ENCODE data around the gene KLF11.

GRCh38 chr2:10038716-10039115, 4.6 kb upstream of the KLF11 start:
- TF ChIP-seq POLR2A (IDR thresholded peaks at IDR 0.05) = no peak
- TF ChIP-seq, protein P1, sequence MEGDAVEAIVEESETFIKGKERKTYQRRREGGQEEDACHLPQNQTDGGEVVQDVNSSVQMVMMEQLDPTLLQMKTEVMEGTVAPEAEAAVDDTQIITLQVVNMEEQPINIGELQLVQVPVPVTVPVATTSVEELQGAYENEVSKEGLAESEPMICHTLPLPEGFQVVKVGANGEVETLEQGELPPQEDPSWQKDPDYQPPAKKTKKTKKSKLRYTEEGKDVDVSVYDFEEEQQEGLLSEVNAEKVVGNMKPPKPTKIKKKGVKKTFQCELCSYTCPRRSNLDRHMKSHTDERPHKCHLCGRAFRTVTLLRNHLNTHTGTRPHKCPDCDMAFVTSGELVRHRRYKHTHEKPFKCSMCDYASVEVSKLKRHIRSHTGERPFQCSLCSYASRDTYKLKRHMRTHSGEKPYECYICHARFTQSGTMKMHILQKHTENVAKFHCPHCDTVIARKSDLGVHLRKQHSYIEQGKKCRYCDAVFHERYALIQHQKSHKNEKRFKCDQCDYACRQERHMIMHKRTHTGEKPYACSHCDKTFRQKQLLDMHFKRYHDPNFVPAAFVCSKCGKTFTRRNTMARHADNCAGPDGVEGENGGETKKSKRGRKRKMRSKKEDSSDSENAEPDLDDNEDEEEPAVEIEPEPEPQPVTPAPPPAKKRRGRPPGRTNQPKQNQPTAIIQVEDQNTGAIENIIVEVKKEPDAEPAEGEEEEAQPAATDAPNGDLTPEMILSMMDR (IDR thresholded peaks at IDR 0.05) = no peak

Measured in lower leg skin (tissue), 3 donors.